ENCODE results near the gene SCT. TPM values are rescaled to one million over a fixed set of nuclear protein-coding genes. Genes with fewer than 3 reads are reported as not detected.

Gene SCT
- total RNA-seq, 1 donor from 2014 or later, result not detected

DNA sequence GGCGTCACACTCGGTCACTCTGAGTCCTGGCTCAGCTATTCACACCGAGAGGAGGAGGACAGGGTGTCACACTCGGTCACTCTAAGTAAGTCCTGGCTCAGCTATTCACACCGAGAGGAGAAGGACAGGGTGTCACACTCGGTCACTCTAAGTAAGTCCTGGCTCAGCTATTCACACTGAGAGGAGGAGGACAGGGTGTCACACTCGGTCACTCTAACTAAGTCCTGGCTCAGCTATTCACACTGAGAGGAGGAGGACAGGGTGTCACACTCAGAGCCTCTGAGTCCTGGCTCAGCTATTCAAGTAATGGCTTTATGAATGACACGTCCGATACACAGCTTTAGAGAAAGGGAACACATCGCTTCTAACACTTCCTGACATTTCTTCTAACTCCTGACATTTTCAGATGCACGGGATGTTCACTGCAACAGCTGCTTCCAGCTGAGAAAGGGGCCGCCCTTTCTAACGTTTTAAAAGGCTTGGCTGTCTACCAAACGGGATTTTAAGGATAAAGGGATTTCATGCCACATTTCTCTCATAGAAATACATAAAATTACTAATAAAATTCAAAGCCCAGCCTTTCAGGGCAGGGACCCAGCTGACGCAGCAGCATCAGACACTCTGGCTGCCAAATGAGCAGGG, 38.2 kb upstream of the SCT start:
- no peak overlapping the region for H3K27ac Mint-ChIP-seq
- no peaks in the 10 kb centered on the region for H3K27me3 Mint-ChIP-seq
- intact Hi-C loops (cut with micrococcal nuclease), result no loop called here
- H3K4me3 Mint-ChIP-seq, result no peak overlapping the region
- POLR2A ChIA-PET, result interaction anchor here (1.1 kb wide), 1 partner anchor 32 kb away, joined by 4 read pairs; no protein-coding TSS in a partner anchor
- DNase-seq (no peak), ATAC-seq (ENCODE audit: low read depth) (no peak)
- no peaks in the 10 kb centered on the region for H3K9me3 Mint-ChIP-seq
- H3K4me1 Mint-ChIP-seq, result no peaks in the 10 kb centered on the region
- peaks cover 29% of the 10 kb centered on the region for H3K36me3 Mint-ChIP-seq (ENCODE audit: low read depth)
- CTCF ChIA-PET, result interaction anchor here (1.3 kb wide), 1 partner anchor 57 kb away, joined by 5 read pairs; no protein-coding TSS in a partner anchor
- TF ChIP-seq, protein P1, sequence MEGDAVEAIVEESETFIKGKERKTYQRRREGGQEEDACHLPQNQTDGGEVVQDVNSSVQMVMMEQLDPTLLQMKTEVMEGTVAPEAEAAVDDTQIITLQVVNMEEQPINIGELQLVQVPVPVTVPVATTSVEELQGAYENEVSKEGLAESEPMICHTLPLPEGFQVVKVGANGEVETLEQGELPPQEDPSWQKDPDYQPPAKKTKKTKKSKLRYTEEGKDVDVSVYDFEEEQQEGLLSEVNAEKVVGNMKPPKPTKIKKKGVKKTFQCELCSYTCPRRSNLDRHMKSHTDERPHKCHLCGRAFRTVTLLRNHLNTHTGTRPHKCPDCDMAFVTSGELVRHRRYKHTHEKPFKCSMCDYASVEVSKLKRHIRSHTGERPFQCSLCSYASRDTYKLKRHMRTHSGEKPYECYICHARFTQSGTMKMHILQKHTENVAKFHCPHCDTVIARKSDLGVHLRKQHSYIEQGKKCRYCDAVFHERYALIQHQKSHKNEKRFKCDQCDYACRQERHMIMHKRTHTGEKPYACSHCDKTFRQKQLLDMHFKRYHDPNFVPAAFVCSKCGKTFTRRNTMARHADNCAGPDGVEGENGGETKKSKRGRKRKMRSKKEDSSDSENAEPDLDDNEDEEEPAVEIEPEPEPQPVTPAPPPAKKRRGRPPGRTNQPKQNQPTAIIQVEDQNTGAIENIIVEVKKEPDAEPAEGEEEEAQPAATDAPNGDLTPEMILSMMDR (IDR thresholded peaks at IDR 0.05), result no peak

DNA sequence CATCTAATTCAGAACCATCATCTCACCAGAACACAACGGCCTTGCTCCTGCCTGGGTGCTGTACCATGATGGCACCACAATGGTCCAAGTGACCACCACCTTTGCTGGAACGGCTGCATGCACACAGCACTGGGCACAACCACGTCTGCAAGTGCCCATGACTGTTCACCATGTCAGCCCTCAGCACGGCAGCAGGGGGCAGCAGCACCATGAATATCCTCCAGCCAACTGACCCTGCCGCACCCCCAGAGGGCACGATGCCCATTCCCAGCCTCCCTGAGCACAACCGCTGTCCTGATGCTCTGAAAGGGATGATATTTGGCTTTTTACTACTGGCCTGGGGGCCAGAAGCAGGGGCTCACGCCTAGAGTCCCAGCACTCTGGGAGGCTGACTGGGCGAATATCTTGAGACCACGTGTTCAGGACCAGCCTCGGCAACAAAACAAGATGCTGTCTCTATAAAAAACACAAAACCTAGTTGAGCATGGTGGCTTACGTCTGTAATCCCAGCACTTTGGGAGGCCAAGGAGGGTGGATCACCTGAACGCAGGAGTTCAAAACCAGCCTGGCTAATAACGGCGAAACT, 35.8 kb upstream of the SCT start:
- no peak overlapping the region for H3K27ac Mint-ChIP-seq

DNA sequence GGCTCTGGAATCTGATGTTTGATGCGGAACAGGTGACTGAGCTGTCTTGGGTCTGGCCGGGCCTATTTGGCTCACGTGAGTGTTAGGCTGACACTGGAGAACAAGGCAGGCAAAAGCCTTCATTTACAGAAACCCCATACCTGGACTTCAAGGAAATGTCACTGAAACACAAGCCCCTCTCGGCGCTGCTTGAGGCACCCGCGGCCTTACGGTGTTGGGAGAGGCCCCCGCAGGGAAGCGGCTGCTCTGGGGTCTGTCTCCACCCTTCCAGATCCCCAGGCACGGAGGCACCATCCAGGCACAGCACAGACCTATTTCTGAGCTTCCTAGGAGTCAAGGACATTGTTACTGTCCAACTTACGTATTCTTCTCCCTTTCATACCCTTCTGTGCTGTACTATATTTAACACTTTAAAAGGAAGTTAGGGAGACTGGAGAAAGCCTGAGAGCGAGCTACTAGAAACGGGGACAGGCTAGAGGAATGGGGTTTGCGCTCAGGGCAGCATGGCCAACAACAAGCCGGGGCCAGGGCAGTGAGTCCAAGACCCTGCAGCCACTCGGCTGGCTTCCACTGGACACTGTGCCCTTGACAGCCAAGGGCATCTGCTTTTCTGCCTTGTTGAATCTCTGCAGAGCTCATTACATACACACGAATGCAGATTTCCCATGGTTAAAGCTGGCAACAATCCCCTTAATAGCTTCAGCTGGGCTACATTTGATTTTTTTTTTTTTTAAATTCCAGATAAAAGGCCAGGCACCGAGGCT, 33.9 kb upstream of the SCT start:
- H3K9me3 Mint-ChIP-seq, result no peaks in the 10 kb centered on the region
- TF ChIP-seq, protein P1 (IDR thresholded peaks at IDR 0.05), result no peak
- POLR2A ChIA-PET, result no interaction called here
- no peaks in the 10 kb centered on the region for H3K27me3 Mint-ChIP-seq
- no peak overlapping the region for H3K27ac Mint-ChIP-seq
- H3K36me3 Mint-ChIP-seq (ENCODE audit: low read depth), result peaks cover 42% of the 10 kb centered on the region
- ATAC-seq (ENCODE audit: low read depth) (no peak), DNase-seq (no peak)
- intact Hi-C loops (cut with micrococcal nuclease), result no loop called here
- peaks cover 4% of the 10 kb centered on the region for H3K4me1 Mint-ChIP-seq
- H3K4me3 Mint-ChIP-seq, result no peak overlapping the region
- CTCF ChIA-PET, result interaction anchor here (0.6 to 2.9 kb wide), 5 partner anchors 20 to 106 kb away, joined by 3 to 34 read pairs (median 8); no protein-coding TSS in a partner anchor

More for the DNA sequence above, 35.8 kb upstream of the SCT start:
- Mint-ChIP-seq H3K9me3 (no peaks in the 10 kb centered on the region), H3K36me3 (ENCODE audit: low read depth) (peaks cover 38% of the 10 kb centered on the region), H3K4me1 (peaks cover 4% of the 10 kb centered on the region), H3K4me3 (no peak overlapping the region), H3K27me3 (no peaks in the 10 kb centered on the region)
- CTCF ChIA-PET, result interaction anchor here (1.3 to 2.9 kb wide), 4 partner anchors 59 to 108 kb away, joined by 3 to 34 read pairs (median 8); no protein-coding TSS in a partner anchor
- ATAC-seq (ENCODE audit: low read depth), result peak; percentile 85
- TF ChIP-seq, protein P1 (IDR thresholded peaks at IDR 0.05), result no peak
- POLR2A ChIA-PET, result interaction anchor here (1.2 kb wide), 1 partner anchor 34 kb away, joined by 3 read pairs; no protein-coding TSS in a partner anchor
- intact Hi-C loops (cut with micrococcal nuclease), result loop anchor here (1.0 to 2.0 kb wide), 6 partner anchors 32 to 136 kb away; partner anchors contain the start of genes DEAF1, SLC25A22 and TMEM80
- DNase-seq, result peak; percentile 51

DNA sequence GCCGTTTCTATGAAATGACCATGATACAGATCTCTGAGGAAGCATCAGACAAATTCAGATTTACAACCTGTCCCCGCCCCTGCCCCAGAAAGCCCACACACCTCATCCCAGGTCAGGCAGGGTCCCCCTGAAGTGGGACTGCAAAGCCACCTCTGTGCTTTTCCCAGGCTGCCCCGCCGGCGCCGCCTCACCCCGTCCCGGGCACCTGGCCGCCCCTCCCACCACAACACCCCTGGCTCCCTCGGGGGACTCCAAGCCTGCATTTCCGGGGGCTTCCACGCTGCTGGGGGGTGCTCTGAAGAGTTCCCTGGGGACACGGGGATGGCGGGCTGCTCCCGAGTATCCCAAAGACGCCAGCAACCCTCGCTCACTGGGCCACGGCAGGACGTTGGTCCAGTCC, 33.3 kb upstream of the SCT start:
- H3K4me3 Mint-ChIP-seq, result no peak overlapping the region
- H3K4me1 Mint-ChIP-seq, result peaks cover 4% of the 10 kb centered on the region
- intact Hi-C loops (cut with micrococcal nuclease), result no loop called here
- H3K9me3 Mint-ChIP-seq, result no peaks in the 10 kb centered on the region
- H3K36me3 Mint-ChIP-seq (ENCODE audit: low read depth), result peaks cover 40% of the 10 kb centered on the region
- TF ChIP-seq, protein P1 (IDR thresholded peaks at IDR 0.05), result no peak
- no peak overlapping the region for H3K27ac Mint-ChIP-seq
- DNase-seq (no peak), ATAC-seq (ENCODE audit: low read depth) (no peak)
- ChIA-PET POLR2A (no interaction called here), CTCF (interaction anchor here (2.9 kb wide), 1 partner anchor 65 kb away, joined by 34 read pairs; no protein-coding TSS in a partner anchor)
- H3K27me3 Mint-ChIP-seq, result no peaks in the 10 kb centered on the region
